Measurements from ENCODE around the gene COL6A5. TPM values are rescaled to one million over a fixed set of nuclear protein-coding genes. Genes with fewer than 3 reads are reported as not detected.

COL6A5 gene
- polyA plus RNA-seq, 1 donor: 0.13 TPM

DNA sequence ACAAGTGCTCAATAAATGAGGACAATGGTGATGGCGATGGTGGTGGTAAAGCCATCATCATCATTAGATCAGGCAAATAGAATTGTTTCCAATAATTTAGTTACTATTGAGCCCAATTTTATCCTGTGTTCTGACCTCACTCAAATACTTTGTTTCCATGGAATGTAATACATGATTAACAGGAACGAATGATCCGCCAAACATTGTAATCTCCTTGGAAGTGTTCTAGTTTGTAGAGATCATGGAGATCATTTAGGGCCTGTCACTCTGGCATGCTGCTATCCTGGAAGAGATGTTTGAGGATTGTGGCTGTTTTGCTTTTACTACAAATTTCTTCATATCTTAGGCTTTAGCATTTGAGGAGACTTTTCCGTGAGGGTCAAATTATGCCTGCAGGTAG lies 174.3 kb downstream of the COL6A5 start:
- no peak for DNase-seq (ENCODE audit: low read depth)

DNA sequence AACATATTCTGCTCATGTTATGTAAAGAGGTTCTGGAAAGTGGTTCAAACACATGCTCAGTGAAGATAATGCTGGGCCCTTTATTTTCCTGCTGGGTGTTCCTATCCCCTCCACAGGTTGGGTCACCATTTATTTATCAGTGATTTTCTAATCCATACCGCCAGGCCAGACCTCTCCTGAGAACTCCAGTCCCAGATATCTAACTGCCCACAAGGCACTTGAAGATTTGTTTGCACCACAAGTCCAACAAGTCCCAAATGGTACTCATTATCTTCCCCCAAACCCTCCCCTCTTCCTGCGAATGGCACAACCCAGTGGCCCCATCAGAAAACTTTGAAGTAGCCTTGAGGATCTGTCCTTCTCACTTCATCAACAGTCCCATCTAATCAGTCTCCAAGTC lies 176.9 kb downstream of the COL6A5 start:
- no peak for DNase-seq (ENCODE audit: low read depth)

DNA sequence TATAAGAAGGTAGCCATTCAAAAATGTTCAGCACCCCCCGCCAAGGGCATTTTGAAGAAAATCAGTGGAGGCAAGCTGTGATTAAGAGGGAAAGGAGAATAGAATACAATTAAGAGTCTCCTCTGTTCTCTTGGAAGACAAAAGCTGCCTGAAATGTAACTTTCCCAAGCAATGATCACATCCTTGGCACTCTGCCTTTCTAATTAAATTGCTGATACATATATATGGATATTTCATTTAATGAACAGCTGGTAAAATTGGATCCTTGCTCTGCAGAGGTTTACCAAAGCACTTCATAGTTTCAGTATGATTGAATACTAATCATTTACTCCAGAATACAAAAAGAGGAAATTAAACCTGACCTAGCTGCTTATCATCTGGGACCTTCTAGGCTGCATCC lies 182.0 kb downstream of the COL6A5 start:
- DNase-seq (ENCODE audit: low read depth): no peak

DNA sequence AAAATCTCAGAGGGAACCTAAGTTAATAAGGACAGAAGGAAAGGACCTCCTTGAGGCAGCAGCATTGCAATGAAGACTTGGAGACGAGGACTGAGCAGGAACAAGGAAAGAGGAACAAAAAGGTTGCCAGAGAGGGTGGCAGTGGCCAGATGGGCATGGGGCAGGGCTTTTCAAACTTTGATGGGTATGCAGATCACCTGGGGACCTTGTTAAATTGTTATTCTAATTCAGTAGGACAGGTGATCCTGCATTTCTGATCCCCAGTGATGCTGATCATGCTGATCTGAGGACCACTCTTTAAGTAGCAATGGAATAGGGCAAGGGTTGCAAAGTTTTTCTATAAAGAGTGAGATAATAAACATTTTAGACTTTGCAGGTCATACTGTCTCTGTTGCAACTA lies 182.6 kb downstream of the COL6A5 start:
- no peak for DNase-seq (ENCODE audit: low read depth)

DNA sequence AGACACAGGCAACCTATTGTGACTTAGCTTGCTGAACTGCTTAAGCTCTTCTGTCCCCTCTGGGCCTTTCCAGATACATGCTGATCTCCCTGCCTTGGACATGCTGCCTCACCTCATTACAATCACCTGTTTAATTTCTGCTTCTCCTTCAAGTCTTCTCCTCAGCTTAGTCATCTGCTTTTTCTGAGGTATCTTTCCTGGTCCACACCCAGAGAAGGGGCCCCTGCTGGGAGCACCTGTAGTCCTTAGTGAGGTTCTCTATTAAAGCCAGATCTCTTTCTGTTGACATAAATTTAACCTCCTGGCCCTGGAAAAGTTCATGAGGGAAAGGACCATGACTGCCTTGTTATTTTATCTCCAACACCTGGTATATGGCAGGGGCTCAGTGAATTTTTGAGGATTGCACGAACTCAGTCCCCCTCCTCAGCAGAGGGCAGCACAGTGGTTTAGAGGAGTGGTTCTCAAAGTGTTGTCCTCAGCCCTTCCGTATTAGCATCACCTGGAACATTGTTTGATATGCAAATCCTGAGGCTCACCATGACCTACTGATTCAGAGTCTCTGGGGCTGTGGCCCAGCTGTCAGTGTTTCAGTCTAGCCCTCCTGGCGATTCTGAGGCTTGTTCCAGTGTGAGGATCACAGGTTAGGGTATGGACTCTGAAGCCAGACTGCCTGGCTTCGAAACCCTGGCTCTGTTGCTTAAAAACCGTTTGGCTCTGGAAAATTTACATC lies 184.2 kb downstream of the COL6A5 start:
- DNase-seq (ENCODE audit: low read depth): no peak

DNA sequence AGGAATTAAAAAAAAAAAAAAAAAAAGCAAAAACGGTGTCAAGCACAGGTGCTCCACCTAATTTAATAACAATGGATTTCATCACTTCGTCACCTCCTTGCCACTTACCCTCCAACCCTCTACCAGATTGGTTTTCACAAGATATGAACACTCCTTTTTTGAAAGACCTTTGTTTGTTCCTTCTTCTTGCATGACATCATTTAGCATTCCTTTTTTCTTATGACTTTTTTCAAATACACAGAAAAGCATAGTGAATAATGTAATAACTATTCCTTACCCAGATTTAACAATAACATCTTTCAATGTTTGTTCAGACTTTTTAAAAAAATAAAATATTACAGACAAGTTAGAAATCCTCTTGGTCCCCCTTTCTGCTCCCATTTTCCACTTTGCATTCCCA lies 187.8 kb downstream of the COL6A5 start:
- no peak for DNase-seq (ENCODE audit: low read depth)

Other genes with a start within 250 kb of the COL6A5 start
- 91.6 TPM for gene COL6A6, start 171.5 kb downstream of the COL6A5 start, polyA plus RNA-seq (ENCODE audit: insufficient read length)